Endodermal cell (in vitro differentiated cells): ENCODE data around the gene HMGCR. TPM values are rescaled to one million over a fixed set of nuclear protein-coding genes. Genes with fewer than 3 reads are reported as not detected.
"Not testable (repeated sequence)": the region's sequence is repeated elsewhere in the genome, so short reads cannot be mapped to it uniquely, and the experiment has no call there.

ENCODE experiments used
- DNase-seq: peaks from one replicate; pipeline ENCODE4 v3.0.0-alpha.2; 2017
- H3K27ac ChIP-seq: 2 replicates; pipeline ENCODE4 v1.5.1; 2013; ENCODE audit warnings: mild to moderate bottlenecking, low read depth, low read length, moderate library complexity
- H3K27me3 ChIP-seq: 2 replicates; pipeline ENCODE4 v1.6.1; 2013; ENCODE audit warnings: mild to moderate bottlenecking, low read length, moderate library complexity; ENCODE audit not compliant: insufficient read depth, control insufficient read depth, poor library complexity, severe bottlenecking
- H3K36me3 ChIP-seq: 2 replicates; pipeline ENCODE4 v1.7.0; 2013; ENCODE audit warnings: mild to moderate bottlenecking, low read length, moderate library complexity; ENCODE audit not compliant: control insufficient read depth, insufficient read depth
- H3K4me1 ChIP-seq: one replicate; pipeline ENCODE4 v1.7.0; 2013; ENCODE audit warnings: low read length; ENCODE audit not compliant: control insufficient read depth, insufficient read depth
- H3K4me3 ChIP-seq: 2 replicates; pipeline ENCODE4 v1.5.1; 2013; ENCODE audit warnings: mild to moderate bottlenecking, low read length, moderate library complexity
- H3K9ac ChIP-seq: 2 replicates; pipeline ENCODE4 v1.6.1; 2013; ENCODE audit warnings: mild to moderate bottlenecking, low read length, moderate library complexity; ENCODE audit not compliant: poor library complexity, severe bottlenecking; ENCODE audit errors: extremely low read depth
- H3K9me3 ChIP-seq: 2 replicates; pipeline ENCODE4 v1.6.1; 2013; ENCODE audit warnings: mild to moderate bottlenecking, low read length, moderate library complexity; ENCODE audit not compliant: control insufficient read depth
- H3K27ac Mint-ChIP-seq: 2 replicates; pipeline ENCODE4 v1.8.0; 2020; ENCODE audit warnings: mixed read lengths
- H3K27me3 Mint-ChIP-seq: 2 replicates; pipeline ENCODE4 v1.8.0; 2021; ENCODE audit warnings: mild to moderate bottlenecking, mixed read lengths; ENCODE audit not compliant: insufficient read depth
- H3K36me3 Mint-ChIP-seq: 2 replicates; pipeline ENCODE4 v1.8.0; 2020; ENCODE audit warnings: low read depth, mixed read lengths
- H3K4me1 Mint-ChIP-seq: 2 replicates; pipeline ENCODE4 v1.8.0; 2020; ENCODE audit warnings: mixed read lengths
- H3K4me3 Mint-ChIP-seq: 2 replicates; pipeline ENCODE4 v1.8.0; 2020; ENCODE audit warnings: mild to moderate bottlenecking, moderate library complexity, mixed read lengths
- H3K9me3 Mint-ChIP-seq: 2 replicates; pipeline ENCODE4 v1.8.0; 2020; ENCODE audit warnings: mild to moderate bottlenecking, mixed read lengths
- WGBS, 2 experiments: methylation state at CpG; one replicate each; pipeline versions ENCODE4 v1.1.5 to v1.1.7; 2013; ENCODE audit warnings: missing lambda C conversion rate in 2 of 2, mixed read lengths in 1 of 2; ENCODE audit not compliant: insufficient coverage in 1 of 2, insufficient read length in 1 of 2; 5-methylcytosine and 5-hydroxymethylcytosine counted together
- total RNA-seq, 2 donors: library from RNA; stranded (reverse); fragmentation: NEBNext Ultra II Directional in 1 of 2; extraction: Animal tissue kit (Norgen Biotek cat#: 25700) in 1 of 2; gene quantifications; 2 replicates in 1 of 2; 3 replicates in 1 of 2; pipeline ENCODE4 v1.2.1, GENCODE V29; 2021
- TF ChIP-seq, protein P1 (sequence below): fragments of 200-600 bp; sonication (generic); conservative IDR thresholded peaks from 2 replicates; pipeline ENCODE4 v1.5.0; 2021; ENCODE audit warnings: antibody characterized with exemption, mild to moderate bottlenecking

Gene HMGCR
- total RNA-seq, 2 donors from 2014 or later = 114 to 162 TPM

DNA sequence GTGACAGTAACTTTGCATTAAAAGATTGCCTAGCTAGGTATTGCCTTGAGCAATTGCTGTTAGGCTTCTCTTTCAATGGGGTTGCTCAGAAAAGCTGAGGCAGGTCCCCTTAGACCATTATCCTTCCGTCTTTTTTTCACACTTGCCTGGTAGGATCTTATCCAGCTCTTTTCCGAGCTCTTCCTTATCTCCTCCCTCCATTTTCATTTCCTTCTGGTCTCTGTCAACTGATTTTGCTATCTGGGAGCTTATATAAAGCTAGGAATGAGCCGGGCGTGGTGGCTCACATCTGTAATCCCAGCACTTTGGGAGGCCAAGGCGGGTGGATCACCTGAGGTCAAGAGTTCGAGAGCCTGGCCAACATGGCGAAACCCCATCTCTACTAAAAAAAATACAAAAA, 6.6 kb upstream of the HMGCR start:
- H3K4me1 ChIP-seq = peaks cover 3% of the 10 kb centered on the region
- no peaks in the 10 kb centered on the region for H3K9me3 Mint-ChIP-seq
- no peak overlapping the region for H3K4me3 Mint-ChIP-seq
- no peak overlapping the region for H3K27ac ChIP-seq
- WGBS, 2 experiments = 63 to 80% methylated on average over 2 to 7 of the region's 7 CpGs
- no peaks in the 10 kb centered on the region for H3K27me3 Mint-ChIP-seq
- no peaks in the 10 kb centered on the region for H3K27me3 ChIP-seq
- no peak for DNase-seq
- no peaks in the 10 kb centered on the region for H3K36me3 Mint-ChIP-seq
- peaks cover 10% of the 10 kb centered on the region for H3K4me1 Mint-ChIP-seq
- H3K4me3 ChIP-seq = no peak overlapping the region
- TF ChIP-seq, protein P1, sequence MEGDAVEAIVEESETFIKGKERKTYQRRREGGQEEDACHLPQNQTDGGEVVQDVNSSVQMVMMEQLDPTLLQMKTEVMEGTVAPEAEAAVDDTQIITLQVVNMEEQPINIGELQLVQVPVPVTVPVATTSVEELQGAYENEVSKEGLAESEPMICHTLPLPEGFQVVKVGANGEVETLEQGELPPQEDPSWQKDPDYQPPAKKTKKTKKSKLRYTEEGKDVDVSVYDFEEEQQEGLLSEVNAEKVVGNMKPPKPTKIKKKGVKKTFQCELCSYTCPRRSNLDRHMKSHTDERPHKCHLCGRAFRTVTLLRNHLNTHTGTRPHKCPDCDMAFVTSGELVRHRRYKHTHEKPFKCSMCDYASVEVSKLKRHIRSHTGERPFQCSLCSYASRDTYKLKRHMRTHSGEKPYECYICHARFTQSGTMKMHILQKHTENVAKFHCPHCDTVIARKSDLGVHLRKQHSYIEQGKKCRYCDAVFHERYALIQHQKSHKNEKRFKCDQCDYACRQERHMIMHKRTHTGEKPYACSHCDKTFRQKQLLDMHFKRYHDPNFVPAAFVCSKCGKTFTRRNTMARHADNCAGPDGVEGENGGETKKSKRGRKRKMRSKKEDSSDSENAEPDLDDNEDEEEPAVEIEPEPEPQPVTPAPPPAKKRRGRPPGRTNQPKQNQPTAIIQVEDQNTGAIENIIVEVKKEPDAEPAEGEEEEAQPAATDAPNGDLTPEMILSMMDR = no peak
- no peaks in the 10 kb centered on the region for H3K9me3 ChIP-seq
- no peaks in the 10 kb centered on the region for H3K36me3 ChIP-seq
- H3K27ac Mint-ChIP-seq = no peak overlapping the region
- H3K9ac ChIP-seq = no peak overlapping the region

GRCh38 chr5:75331095-75332090, 5.6 kb upstream of the HMGCR start:
- Histone ChIP-seq H3K36me3 (no peaks in the 10 kb centered on the region), H3K27me3 (no peaks in the 10 kb centered on the region), H3K27ac (no peak overlapping the region), H3K9ac (no peak overlapping the region), H3K9me3 (no peaks in the 10 kb centered on the region), H3K4me1 (peaks cover 3% of the 10 kb centered on the region), H3K4me3 (no peak overlapping the region)
- Mint-ChIP-seq H3K4me1 (peaks cover 10% of the 10 kb centered on the region), H3K27me3 (no peaks in the 10 kb centered on the region), H3K27ac (no peak overlapping the region), H3K9me3 (no peaks in the 10 kb centered on the region), H3K36me3 (no peaks in the 10 kb centered on the region), H3K4me3 (no peak overlapping the region)
- no peak for DNase-seq
- TF ChIP-seq, protein P1 = peak; percentile 63
- 84 to 89% methylated on average over 4 of the region's 4 CpGs for whole genome bisulfite sequencing, 2 experiments

GRCh38 chr5:75333759-75334158, 3.3 kb upstream of the HMGCR start:
- H3K36me3 Mint-ChIP-seq, H3K27me3 Mint-ChIP-seq, H3K27ac ChIP-seq, H3K9me3 Mint-ChIP-seq, H3K4me3 ChIP-seq, H3K9ac ChIP-seq, H3K36me3 ChIP-seq, H3K27me3 ChIP-seq, H3K9me3 ChIP-seq, DNase-seq, H3K4me3 Mint-ChIP-seq, H3K27ac Mint-ChIP-seq, H3K4me1 ChIP-seq: not testable (repeated sequence)
- H3K4me1 Mint-ChIP-seq = peaks cover 15% of the 10 kb centered on the region
- WGBS, 2 experiments = 92 to 97% methylated on average over 9 to 23 of the region's 23 CpGs

DNA sequence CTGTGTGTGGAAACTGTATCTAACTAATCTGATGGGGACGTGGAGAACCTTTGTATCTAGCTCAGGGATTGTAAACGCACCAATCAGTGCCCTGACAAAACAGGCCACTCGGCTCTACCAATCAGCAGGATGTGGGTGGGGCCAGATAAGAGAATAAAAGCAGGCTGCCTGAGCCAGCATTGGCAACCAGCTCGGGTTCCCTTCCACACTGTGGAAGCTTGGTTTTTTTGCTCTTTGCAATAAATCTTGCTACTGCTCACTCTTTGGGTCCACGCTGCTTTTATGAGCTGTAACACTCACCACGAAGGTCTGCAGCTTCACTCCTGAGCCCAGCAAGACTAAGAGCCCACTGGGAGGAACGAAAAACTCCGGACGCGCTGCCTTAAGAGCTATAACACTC, 2.6 kb upstream of the HMGCR start:
- not testable (repeated sequence) for H3K9me3 ChIP-seq, H3K36me3 ChIP-seq, H3K4me3 ChIP-seq, DNase-seq, H3K27me3 Mint-ChIP-seq, H3K4me1 ChIP-seq, H3K27ac Mint-ChIP-seq, H3K27me3 ChIP-seq, H3K27ac ChIP-seq, H3K9me3 Mint-ChIP-seq, H3K36me3 Mint-ChIP-seq, H3K9ac ChIP-seq, H3K4me3 Mint-ChIP-seq
- 89 to 96% methylated on average over 3 to 8 of the region's 10 CpGs for WGBS, 2 experiments
- peaks cover 17% of the 10 kb centered on the region for H3K4me1 Mint-ChIP-seq
